ENCODE results near the gene ZNF653.
"Not testable (repeated sequence)": the region's sequence is repeated elsewhere in the genome, so short reads cannot be mapped to it uniquely, and the experiment has no call there.

Gene ZNF653

DNA sequence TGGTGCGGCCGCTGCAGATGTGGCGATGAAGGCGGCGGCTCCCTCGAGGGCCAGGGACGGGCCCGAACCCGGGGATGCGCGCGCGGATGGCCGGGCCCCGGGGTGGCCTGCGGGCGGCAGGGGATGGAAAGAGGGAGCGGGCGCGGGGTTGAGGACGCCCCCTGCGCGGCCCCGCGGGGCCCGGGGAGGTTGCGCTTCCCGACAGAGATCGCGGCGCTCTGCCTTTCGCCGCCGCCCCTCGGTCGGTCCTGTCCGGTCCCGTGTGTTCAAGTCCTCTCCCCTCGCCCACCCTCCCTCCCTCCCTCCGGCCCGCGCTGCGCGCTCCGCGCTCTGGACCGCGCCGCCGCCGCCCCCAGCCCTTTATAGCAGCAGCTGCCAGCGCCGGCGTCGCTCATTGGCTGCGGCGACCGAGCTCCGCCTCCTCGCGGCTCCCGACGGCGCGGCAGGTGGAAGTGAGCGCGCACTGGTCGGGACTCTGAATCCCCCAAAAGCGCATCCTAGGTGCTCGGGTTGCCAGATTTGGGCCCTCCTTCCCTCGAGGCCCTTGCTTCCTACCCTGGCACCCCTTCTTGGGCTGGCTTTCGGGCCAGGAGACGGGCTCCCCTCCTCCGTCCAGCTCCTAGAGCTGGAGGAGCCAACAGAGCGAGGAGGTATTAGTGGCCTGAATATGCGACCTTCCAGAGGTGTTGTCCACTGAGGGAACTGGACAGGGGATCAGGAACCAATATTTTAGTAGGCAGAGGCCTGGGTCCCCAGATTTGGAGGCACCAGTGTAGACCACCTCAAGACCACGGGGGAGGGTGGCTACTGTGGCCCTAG, 24.7 kb downstream of the ZNF653 start, which contains the start of gene ELAVL3:
Gene ELAVL3 (minus strand): TSS at position 332 of the 819 bp plus-strand sequence. CDS start 438 bp downstream, outside the sequence.
- DNase-seq: no peak

DNA sequence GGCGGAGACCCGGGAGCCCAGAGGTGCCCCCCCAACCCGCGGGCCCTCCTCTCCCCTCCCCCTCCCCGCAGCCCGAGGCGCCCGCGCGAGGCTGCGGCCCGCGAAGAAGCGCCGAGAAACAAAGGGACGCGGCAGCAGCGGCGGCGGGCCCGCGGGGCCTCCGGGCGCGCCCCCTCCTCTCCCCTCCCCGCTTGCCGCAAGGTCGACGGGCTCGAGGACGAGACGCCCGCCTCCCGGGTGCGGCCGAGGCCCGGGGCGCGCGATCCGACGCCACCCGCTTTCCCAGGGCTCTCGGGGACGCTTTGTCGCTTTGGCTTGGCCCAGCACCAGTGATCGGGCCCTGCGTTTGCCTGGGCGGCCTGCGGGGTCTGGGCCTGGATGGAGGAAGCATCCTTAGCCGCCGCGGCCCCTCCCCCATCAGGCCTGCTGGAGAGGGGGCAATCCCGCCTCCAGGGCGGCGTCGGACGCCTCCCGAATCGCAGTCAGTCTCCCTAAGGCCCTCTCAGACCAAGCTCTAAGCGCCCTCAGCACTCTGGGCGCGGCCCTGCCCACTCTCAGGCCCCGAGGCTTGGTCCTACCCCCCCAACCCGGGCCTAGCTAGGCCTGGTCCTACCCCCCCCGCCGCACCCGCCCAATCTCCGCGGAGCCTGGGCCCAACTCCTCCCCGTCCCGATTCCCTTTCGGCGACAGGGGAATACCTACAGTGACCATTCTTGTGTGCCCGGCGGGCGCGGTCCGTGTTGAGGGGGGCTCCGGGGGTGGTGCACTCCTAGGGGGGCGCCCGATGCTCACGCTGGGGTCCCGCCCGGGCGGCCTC, 25.5 kb downstream of the ZNF653 start:
- no peak for DNase-seq

DNA sequence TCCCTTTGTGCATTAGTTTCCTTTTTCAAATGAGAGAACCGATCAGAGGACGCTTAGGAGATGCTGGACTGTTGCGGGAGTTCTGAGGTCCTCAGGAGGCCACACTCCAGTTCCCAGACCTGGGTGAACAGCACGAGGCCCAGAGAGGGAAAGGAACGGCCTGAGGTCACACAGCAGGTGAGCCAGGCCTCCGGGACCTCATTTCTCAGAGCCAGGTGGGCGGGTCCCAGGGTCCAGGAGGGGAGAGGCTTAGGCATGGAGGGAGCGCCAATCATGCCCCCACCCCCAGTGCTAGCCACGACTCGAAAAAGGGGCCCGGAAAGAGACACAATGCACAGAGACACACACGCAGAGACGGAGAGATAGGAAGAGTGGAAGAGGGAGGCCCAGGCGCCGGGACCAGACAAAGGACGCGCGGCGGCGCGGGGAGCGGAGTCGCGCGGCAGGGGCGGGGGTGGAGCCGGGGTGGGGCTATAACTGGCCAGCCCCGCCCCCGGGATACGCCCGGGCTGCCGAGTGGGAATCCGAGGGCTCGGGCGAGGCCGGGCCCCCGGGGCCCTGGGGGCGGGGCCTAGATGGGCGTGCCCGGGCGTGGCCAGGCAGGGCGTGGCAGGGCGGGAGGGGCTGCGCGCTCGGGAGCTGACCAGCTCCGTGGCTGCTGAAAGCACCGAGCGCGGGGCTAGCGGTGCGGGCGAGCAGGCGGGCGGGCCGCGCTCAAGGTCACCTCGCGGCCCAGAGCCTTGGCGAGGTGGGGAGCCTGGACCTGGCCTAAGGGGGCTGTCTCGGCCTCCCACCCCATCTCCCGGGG, 26.3 kb downstream of the ZNF653 start:
- no peak for DNase-seq

DNA sequence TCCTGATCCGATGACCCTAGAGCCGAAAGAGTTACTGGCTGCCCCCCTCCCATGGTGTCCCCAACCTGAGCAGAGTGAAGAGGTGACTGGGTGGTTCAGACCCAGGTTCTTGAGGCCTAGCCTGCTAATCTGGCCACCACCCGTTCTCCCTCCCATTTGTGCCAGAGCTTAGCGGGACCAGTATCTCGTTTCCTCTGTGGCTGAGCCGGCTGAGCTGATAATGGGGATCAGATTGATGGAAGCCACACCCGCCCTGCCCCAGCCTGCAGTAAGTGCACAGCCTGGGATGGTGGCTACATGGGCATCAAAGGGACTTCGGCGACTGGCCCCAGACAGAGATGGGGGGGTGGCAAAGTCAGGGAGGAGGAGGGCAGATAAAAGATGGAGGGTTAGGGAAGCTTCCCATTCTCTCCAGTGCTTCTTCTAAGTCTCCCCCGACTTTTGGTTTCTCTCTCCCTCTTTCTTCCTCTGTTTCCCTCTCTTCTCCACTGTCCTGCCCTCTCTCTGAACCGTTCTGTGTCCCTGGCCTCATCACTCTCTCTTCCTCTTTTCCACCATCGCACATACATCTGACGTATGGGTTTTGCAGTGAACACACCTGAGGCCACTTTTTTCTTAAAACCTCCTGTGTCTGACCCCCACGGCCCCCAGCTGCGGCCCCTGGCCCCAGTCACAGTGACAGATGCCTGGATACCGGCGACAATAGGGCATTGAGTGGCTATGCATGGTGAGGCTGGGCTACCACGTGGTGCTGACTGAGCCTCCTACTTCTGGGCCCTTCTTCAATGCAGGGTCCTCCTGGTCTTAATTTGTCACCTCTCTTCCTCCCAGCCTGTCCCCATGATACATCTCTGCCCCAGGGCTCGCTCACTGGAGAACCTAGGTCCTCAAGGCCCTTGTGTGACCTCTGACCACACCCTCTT, 27.2 kb downstream of the ZNF653 start:
- no peak for DNase-seq

DNA sequence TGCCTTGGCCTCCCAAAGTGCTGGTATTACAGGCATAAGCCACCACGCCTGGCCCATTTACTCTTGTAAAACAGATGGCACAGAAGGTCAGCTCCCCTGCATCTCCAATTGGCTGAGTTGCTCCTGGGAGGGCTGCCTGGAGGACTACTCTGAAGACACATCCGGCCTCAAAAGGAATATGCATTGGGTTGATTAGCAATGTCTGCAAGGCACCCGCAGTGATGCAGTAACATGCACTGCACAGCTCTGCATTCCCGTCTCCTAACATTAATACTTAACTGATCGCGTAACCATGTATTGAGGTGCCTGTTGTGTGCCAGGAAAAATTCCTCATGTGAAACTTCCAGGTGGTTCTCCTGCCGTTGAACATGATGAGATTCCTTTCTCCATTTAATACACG, 29.8 kb downstream of the ZNF653 start:
- DNase-seq: no peak

DNA sequence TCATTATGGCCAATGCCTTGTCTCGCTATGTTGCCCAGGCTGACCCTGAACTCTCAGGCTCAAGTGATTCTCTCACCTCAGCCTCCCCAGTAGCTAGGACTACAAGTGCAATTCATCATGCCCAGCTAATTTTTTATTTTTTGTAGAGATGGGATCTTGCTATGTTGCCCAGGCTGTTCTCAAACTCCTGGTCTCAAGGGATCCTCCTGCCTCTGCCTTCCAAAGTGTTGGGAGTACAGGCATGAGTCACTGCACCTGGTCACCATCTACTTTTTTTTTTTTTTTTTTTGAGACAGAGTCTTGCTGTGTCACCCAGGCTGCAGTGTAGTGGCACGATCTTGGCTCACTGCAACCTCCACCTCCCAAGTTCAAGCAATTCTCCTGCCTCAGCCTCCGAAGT, 30.3 kb downstream of the ZNF653 start:
- not testable (repeated sequence) for DNase-seq

DNA sequence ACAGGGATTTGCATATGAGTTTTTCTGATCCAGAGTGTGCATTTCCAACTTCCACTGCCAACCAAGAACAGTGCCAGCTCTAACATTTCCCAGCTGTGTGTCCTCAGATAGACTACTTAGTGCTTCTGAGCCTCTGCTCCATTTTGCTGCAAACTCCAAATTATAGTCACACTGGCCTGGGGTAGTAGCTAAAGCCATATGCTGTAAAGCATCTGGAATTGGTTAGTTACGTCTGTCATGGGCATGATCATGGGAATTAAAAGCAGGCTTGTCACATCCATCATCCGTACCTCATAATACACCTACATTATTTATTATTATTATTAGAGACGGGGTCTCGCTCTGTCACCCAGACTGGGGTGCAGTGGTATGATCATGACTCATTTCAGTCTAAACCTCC, 31.9 kb downstream of the ZNF653 start:
- DNase-seq: no peak

DNA sequence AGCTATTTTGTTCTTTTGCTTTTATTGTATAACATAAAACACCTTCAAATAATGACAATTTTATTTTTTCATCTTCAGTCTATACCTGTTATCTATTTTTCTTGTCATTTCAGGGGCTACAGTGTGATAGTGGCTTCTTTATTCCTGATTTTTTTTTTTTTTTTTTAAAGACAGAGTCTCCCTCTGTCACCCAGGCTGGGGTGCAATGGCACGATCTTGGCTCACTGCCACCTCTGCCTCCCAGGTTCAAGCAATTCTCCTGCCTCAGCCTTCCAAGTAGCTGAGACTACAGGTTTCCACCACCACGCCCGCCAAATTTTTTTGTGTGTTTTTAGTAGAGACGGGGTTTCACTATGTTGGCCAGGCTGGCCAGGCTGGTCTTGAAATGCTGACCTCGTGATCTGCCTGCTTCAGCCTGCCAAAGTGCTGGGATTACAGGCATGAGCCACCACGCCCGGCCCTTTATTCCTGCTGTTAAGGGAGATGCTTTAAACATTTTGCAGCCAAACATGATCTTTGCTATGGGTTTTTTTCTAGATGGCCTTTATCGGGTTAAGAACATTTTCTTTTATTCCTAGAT, 37.3 kb downstream of the ZNF653 start:
- DNase-seq: not testable (repeated sequence)

DNA sequence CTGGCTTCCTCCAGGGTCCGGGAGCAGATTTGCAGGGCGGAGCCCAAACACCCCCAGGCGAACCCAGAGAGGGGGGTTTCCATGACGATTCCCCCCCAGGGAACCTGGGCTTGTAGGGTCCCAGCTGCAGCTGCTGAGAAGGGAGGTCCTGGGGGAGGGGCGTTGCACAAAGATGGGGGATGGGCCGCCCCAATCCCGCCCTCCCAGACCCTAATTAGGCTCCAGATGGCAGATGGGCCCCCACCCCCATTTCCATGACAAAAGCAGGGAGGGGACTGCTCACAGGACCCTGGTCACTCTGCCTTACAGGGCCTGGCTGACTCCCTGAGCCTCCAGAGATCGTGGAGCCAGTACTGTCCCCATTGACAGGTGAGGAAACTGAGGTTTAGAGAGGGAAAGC, 40.0 kb downstream of the ZNF653 start:
- DNase-seq: no peak

DNA sequence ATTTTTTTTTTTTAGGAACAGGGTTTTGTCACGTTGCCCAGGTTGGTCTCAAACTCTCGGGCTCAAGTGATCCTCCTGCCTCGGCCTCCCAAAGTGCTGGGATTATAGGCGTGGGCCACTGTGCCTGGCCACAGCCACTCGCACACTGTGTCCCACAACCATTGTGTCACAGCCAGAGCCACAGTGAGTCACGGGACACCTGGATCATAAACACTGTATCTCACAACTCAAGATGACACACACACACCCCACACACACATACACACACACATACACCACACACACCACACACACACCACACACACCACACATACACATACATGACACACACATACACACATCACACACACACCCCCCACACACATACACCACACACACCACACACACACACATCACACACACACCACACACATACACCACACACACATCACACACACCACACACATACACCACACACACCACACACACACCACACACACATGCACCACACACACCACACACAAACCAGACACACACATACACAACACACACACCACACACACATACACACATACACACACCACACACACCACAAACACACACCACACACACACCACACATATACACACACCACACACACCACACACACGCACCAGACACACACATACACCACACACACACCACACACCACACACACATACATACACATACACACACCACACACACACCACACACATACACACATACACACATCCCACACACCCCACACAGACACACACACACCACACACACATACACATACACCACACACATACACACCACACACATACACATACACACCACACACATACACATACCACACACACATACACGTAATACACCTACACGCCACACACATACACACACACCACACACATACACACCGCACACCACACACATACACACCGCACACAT, 41.0 kb downstream of the ZNF653 start:
- no peak for DNase-seq

DNA sequence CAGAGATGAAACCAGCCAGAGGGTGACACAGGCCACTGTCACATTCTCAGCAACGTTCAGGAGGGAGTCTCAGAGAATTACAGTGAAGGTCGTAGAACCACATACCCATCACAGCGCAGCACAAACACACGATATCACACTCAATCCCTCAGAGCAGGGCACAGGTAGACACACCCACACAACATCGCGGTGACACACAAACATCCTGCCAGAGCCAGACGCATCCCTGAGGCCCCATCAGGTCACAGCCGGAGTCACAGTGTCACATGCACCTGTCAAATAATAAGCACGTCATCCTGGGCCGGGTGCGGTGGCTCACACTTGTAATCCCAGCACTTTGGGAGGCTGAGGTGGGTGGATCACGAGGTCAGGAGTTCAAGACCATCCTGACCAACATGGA, 42.2 kb downstream of the ZNF653 start:
- no peak for DNase-seq

DNA sequence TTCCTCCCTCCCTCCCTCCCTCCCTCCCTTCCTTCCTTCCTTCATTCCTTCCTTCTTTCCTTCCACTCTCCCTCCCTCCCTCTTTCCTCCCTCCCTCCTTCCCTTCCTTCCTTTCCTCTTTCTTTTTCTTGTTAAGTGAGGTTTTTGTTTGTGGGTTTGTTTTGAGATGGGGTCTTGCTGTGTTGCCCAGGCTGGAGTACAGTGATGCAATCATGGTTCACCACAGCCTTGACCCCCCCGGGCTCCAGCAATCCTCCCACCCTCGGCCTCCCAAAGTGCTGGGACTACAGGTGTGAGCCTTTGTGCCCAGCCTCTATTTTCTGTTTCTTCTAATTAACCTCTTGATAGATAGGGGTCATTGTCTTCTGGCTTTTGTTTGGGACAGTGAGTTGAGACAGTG, 44.2 kb downstream of the ZNF653 start:
- DNase-seq: no peak

DNA sequence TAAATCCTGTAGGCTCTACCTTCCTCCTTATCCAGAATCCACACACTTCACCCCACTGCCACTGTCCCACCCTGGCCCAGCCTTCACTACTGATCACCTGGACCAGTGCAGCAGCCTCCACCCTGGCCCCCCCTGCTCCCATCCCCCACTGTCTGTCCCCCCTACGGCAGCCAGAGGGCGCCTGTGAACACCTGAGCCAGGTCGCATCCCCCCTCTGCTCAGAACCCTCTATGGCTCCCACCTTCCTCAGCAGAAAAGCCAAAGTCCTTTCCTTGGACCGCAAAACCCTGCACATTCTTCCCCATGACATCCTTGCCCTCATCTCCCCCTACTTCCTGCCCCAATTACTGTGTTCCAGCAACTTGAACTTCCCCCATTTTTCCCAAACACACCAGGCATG, 45.4 kb downstream of the ZNF653 start:
- DNase-seq: no peak

DNA sequence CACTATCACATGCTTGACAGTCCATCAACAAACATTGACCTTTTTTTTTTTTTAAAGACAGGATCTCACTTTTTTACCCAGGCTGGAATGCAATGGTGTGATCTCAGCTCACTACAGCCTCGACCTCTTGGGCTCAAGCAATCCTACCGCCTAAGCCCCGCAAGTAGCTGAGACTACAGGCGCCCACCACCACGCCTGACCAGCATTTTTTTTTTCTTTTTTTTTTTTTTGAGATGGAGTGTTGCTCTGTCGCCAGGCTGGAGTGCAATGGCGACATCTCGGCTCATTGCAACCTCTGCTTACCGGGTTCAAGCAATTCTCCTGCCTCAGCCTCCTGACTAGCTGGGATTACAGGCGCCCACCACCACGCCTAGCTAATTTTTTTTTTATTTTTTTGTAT, 46.7 kb downstream of the ZNF653 start:
- not testable (repeated sequence) for DNase-seq

DNA sequence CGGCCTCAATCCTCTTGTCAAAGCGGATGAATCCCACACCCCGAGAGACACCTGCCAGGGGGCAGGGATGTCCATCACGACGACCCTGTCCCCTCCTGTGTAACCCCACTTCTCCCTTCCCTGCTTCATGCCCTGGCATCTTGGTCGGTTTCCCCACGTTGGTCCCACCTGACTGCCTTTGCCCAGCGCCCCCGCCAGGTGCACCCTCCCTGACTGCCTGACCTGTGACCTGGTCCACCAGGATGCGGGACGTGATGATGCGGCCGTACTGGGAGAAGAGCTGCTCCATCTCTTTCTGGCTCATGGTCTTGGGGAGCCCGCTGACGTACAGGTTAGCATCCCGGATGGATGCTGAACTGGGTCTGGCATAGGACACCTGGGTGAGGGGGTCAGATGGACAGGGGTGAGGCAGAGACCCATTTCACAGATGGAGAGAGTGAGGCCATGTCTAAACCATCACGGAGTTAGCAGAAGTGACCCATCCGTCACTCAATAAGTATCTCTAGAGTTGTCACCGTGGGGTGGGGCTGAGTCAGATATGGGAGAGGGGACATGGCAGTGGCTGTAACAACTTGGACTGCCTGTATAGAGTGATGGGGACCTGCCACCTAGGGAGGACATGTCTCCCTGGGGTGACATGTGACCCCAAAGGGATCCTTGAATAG, 47.3 kb downstream of the ZNF653 start:
- DNase-seq: no peak

DNA sequence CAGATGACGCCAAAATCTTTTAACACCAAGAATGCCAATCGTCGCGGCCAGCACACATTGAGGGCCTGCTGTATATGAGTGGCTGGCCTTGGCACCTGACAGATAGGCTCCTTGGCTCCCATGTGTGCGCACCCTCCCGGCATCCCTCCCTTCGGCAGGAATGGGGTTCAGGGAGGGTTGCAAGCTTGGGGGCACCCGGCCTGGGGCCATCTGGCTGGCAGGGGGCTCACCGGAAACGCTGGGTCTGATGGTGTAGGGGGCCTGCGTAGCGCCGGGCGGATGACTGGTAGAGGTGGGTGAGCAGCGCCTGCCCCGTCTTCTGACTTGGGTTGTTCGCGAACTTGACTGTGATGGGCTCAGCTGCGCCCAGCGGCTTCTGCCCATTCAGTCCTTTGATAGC, 47.8 kb downstream of the ZNF653 start:
- no peak for DNase-seq

DNA sequence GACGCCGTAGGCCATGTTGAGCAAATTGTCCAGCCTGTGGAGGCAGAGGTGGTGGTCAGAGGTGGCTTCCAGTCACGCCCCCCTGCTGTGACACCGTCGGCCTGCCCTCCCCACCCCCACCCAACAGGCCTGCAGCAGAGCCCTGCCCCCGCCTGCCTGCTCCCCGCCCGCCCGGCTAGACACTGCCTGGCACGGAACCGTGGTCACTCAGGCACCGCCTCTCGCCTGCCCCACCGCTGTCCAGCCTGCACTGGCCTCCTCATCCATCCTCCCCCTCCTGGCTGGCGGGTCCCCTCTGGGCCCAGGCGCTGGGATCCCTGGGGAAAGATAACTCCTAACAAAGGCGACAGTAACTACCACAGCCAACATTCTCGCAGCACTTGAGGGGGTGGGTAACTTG, 48.5 kb downstream of the ZNF653 start:
- no peak for DNase-seq

DNA sequence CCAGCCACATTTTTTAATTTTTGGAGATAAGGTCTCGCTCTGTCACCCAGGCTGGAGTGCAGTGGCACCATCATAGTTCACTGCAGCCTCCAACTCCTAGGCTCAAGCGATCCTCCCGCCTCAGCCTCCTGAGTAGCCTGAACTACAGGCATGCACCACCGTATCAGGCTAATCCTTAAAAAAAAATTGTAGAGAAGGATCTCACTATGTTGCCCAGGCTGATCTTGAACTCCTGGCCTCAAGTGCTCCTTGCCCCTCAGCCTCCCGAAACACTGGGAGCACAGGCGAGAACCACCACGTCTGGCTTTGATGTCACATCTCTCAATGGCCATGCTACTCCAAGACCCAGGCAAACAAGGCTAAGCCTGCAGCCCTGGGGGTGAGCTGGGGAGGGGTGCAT, 49.0 kb downstream of the ZNF653 start:
- no peak for DNase-seq

DNA sequence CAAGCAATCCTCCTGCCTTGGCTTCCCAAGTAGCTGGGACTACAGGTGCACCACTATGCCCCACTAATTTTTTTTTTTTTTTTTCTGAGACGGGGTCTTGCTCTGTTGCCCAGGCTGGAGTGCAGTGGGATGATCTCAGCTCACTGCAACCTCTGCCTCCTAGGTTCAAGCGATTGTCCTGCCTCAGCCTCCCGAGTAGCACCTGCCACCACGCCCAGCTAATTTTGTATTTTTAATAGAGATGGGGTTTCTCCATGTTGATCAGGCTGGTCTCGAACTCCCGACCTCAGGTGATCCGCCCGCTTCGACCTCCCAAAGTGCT, 50.4 kb downstream of the ZNF653 start:
- DNase-seq: not testable (repeated sequence)
